Hepatocyte (in vitro differentiated cells): ENCODE results near the gene RAD9A.

ENCODE experiments used
- CTCF ChIP-seq: fragments of 200-600 bp; sonication (generic); IDR thresholded peaks from 2 replicates; pipeline ENCODE4 v1.5.1; 2016; ENCODE audit warnings: antibody characterized with exemption, mild to moderate bottlenecking; ENCODE audit not compliant: poor library complexity
- EZH2 ChIP-seq: fragments of 200-600 bp; sonication (generic); IDR thresholded peaks from 2 replicates; pipeline ENCODE4 v1.6.1; 2016; ENCODE audit warnings: antibody characterized with exemption, mild to moderate bottlenecking, borderline replicate concordance

- peak; percentile 51 for TF ChIP-seq CTCF
- TF ChIP-seq EZH2 = no peak
Observed at GRCh38 chr11:67401495-67402191, 9.9 kb downstream of the RAD9A start, which contains the start of gene PPP1CA.
